HepG2 (cell line): Measurements from ENCODE around the gene HOXB2. TPM values are rescaled to one million over a fixed set of nuclear protein-coding genes. Genes with fewer than 3 reads are reported as not detected.

Source experiments
- ETV6 ChIP-seq: sonication (generic); formaldehyde crosslinking; conservative IDR thresholded peaks from 2 replicates; pipeline ENCODE4 v1.4.0; 2020; ENCODE audit warnings: missing genetic modification reagents
- HHEX ChIP-seq: IDR thresholded peaks from 2 replicates; pipeline ENCODE4 v1.6.1; 2016; ENCODE audit warnings: control low read depth
- KMT2B ChIP-seq: IDR thresholded peaks from 2 replicates; pipeline ENCODE4 v1.6.1; 2016; ENCODE audit warnings: missing genetic modification reagents, missing compliant biosample characterization
- LCORL ChIP-seq, 2 experiments: fragments of 450-650 bp in 1 of 2; sonication (generic) in 1 of 2; formaldehyde crosslinking in 1 of 2; IDR thresholded peaks; 2 replicates each; pipeline versions ENCODE4 v1.5.0 to v1.6.1; 2017 to 2020; ENCODE audit warnings: antibody characterized with exemption in 1 of 2, missing genetic modification reagents in 1 of 2
- NCOA2 ChIP-seq: sonication (generic); formaldehyde crosslinking; IDR thresholded peaks from 2 replicates; pipeline ENCODE4 v1.8.0; 2022; ENCODE audit warnings: inconsistent platforms
- PAX8 ChIP-seq: sonication (generic); formaldehyde crosslinking; IDR thresholded peaks from 2 replicates; pipeline ENCODE4 v1.8.0; 2022; ENCODE audit warnings: mild to moderate bottlenecking, missing genetic modification reagents, borderline replicate concordance
- RAD51 ChIP-seq: fragments of 450-650 bp; IDR thresholded peaks from 2 replicates; pipeline ENCODE4 v1.6.1; 2016; ENCODE audit warnings: borderline replicate concordance
- RARA ChIP-seq: IDR thresholded peaks from 2 replicates; pipeline ENCODE4 v1.6.1; 2016; ENCODE audit warnings: missing genetic modification reagents, missing compliant biosample characterization
- TBL1XR1 ChIP-seq: fragments of 150-350 bp; IDR thresholded peaks from 2 replicates; pipeline ENCODE4 v1.6.1; 2014; ENCODE audit warnings: borderline replicate concordance, low read length; ENCODE audit not compliant: partially characterized antibody
- ZBTB38 ChIP-seq: sonication (generic); formaldehyde crosslinking; IDR thresholded peaks from 2 replicates; pipeline ENCODE4 v1.5.1; 2020; ENCODE audit warnings: mild to moderate bottlenecking, missing genetic modification reagents
- ZNF253 ChIP-seq: sonication (generic); formaldehyde crosslinking; IDR thresholded peaks from 2 replicates; pipeline ENCODE4 v1.8.0; 2022; ENCODE audit warnings: mild to moderate bottlenecking, missing genetic modification reagents, borderline replicate concordance
- ZNF260 ChIP-seq: sonication (generic); formaldehyde crosslinking; IDR thresholded peaks from 2 replicates; pipeline ENCODE4 v1.4.0; 2020; ENCODE audit warnings: missing genetic modification reagents, low read depth, mild to moderate bottlenecking, borderline replicate concordance
- ZNF292 ChIP-seq: sonication (generic); formaldehyde crosslinking; IDR thresholded peaks from 2 replicates; pipeline ENCODE4 v1.8.1; 2022; ENCODE audit warnings: mild to moderate bottlenecking, low read depth, missing genetic modification reagents, borderline replicate concordance
- ZNF563 ChIP-seq: sonication (generic); formaldehyde crosslinking; IDR thresholded peaks from 2 replicates; pipeline ENCODE4 v1.8.0; 2022; ENCODE audit warnings: mild to moderate bottlenecking, moderate library complexity, missing genetic modification reagents
- polyA plus RNA-seq, 8 experiments: library from polyadenylated mRNA; depleted of rRNA in 3 of 8; stranded (reverse) in 7 of 8; unstranded in 1 of 8; fragments of >200 nt; fragmentation: Illumina TruSeq in 4 of 8; extraction: Trizol in 4 of 8; gene quantifications; 2 replicates each; pipeline versions ENCODE4 v1.2.1 to v1.2.3, GENCODE V29; 2011 to 2016; ENCODE audit warnings: low read depth in 4 of 8, missing spikeins in 1 of 8, mixed read lengths in 1 of 8; ENCODE audit not compliant: insufficient read depth in 1 of 8
- total RNA-seq, 5 experiments: library from RNA; depleted of rRNA; stranded (reverse); fragments of >200 nt; fragmentation: Illumina TruSeq; extraction: Trizol; gene quantifications; 2 replicates each; pipeline ENCODE4 v1.2.3, GENCODE V29; 2016; ENCODE audit warnings: low read depth in 1 of 5
- TF ChIP-seq, protein P1 (sequence below), 2 experiments: sonication (generic) in 1 of 2; formaldehyde crosslinking in 1 of 2; IDR thresholded peaks; 2 replicates each; pipeline versions ENCODE4 v1.5.1 to v1.6.1; 2011 to 2020; ENCODE audit warnings: borderline replicate concordance in 1 of 2, low read depth in 1 of 2, low read length in 1 of 2, mild to moderate bottlenecking in 1 of 2, missing genetic modification reagents in 1 of 2, moderate library complexity in 1 of 2
- TF ChIP-seq, protein P2 (sequence below): sonication (generic); formaldehyde crosslinking; IDR thresholded peaks from 2 replicates; pipeline ENCODE4 v1.5.0; 2020; ENCODE audit warnings: mild to moderate bottlenecking, missing genetic modification reagents

HOXB2 gene
- total and polyA plus RNA-seq, 2 of the 13 experiments (the other 11 are each of a cell fraction or from before 2014, with no cell fraction given) = not detected

DNA sequence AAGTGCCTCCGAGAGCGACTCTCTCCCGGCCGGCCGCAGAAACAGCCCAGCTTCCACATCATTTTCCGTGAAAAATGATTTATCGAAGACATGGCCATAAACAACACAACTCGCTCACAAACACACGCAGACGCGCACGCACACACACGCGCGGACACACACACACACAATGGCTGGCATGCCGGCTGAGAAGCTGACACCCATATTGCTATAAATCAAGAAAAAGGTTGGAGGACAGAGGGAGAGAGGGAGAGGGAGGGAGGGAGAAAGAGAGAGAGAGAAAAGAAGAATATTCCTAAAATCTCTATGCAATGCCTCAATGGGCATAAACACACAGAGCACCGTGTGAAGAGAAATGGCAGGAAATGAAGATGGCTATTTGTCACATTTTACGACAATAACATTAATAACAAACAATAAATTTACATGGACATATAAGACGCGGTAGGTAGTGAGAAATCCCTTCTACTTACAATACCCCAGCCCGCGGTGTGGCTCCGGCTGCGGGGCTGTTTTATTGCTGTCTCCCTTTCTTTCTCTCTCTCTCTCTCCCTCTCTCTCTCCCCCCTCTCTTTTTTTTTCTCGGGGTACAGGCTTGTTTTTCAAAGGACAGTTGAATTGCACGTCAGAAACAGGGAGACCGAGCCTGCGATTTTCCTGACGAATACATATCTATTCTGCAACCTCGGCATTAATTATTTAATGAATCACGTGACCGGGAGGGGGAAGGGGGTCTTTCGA is 23.8 kb upstream of the HOXB2 start (continued):
- TF ChIP-seq, protein P1, sequence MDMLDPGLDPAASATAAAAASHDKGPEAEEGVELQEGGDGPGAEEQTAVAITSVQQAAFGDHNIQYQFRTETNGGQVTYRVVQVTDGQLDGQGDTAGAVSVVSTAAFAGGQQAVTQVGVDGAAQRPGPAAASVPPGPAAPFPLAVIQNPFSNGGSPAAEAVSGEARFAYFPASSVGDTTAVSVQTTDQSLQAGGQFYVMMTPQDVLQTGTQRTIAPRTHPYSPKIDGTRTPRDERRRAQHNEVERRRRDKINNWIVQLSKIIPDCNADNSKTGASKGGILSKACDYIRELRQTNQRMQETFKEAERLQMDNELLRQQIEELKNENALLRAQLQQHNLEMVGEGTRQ (IDR thresholded peaks at IDR 0.05; ENCODE audit: low read depth, low read length) = peak; percentile 16; the same call in 1 of the 2 replicates
- TF ChIP-seq, protein P1 (CRISPR knock-in tag; IDR thresholded peaks at IDR 0.05; ENCODE audit: borderline replicate concordance) = no peak
- no peak for TF ChIP-seq ETV6 (CRISPR knock-in tag)
- TF ChIP-seq, protein P2, sequence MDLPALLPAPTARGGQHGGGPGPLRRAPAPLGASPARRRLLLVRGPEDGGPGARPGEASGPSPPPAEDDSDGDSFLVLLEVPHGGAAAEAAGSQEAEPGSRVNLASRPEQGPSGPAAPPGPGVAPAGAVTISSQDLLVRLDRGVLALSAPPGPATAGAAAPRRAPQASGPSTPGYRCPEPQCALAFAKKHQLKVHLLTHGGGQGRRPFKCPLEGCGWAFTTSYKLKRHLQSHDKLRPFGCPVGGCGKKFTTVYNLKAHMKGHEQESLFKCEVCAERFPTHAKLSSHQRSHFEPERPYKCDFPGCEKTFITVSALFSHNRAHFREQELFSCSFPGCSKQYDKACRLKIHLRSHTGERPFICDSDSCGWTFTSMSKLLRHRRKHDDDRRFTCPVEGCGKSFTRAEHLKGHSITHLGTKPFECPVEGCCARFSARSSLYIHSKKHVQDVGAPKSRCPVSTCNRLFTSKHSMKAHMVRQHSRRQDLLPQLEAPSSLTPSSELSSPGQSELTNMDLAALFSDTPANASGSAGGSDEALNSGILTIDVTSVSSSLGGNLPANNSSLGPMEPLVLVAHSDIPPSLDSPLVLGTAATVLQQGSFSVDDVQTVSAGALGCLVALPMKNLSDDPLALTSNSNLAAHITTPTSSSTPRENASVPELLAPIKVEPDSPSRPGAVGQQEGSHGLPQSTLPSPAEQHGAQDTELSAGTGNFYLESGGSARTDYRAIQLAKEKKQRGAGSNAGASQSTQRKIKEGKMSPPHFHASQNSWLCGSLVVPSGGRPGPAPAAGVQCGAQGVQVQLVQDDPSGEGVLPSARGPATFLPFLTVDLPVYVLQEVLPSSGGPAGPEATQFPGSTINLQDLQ = no peak
- TF ChIP-seq ZNF253 (CRISPR knock-in tag) = no peak
- no peak for TF ChIP-seq TBL1XR1
- TF ChIP-seq ZNF260 (CRISPR knock-in tag) = no peak
- no peak for TF ChIP-seq ZNF292 (CRISPR knock-in tag)
- TF ChIP-seq RAD51 = peak; percentile 82
- TF ChIP-seq LCORL (IDR thresholded peaks at IDR 0.05) = no peak
- TF ChIP-seq LCORL (CRISPR knock-in tag; IDR thresholded peaks at IDR 0.05) = no peak
- TF ChIP-seq PAX8 = no peak
- TF ChIP-seq HHEX (CRISPR knock-in tag) = no peak
- TF ChIP-seq KMT2B (CRISPR knock-in tag) = no peak
- no peak for TF ChIP-seq ZBTB38 (CRISPR knock-in tag)
- no peak for TF ChIP-seq RARA
- no peak for TF ChIP-seq ZNF563 (CRISPR knock-in tag)
- no peak for TF ChIP-seq NCOA2 (CRISPR knock-in tag)
